Measurements from ENCODE around the gene UBE2E2.
A peak's percentile ranks its signal among the peaks of the same experiment; 100 is the strongest.

Gene UBE2E2

GRCh38 chr3:23198801-23199200 lies 4.3 kb upstream of the UBE2E2 start:
- peak; percentile 27 for DNase-seq

GRCh38 chr3:23199649-23200048 lies 3.5 kb upstream of the UBE2E2 start:
- DNase-seq, result no peak

- DNase-seq, result no peak
These were observed 1.8 kb upstream of the UBE2E2 start for GRCh38 chr3:23201154-23201838.

GRCh38 chr3:23202203-23202920 lies 765 bp upstream of the UBE2E2 start:
- peak; percentile 41 for DNase-seq

- DNase-seq, result peak; percentile 36
These were observed 692 bp downstream of the UBE2E2 start for GRCh38 chr3:23203708-23204330.

GRCh38 chr3:23206366-23206765 lies 3.2 kb downstream of the UBE2E2 start:
- DNase-seq, result no peak

GRCh38 chr3:23209103-23209502 lies 6.0 kb downstream of the UBE2E2 start:
- DNase-seq, result no peak

- DNase-seq, result no peak
These were observed 6.8 kb downstream of the UBE2E2 start for GRCh38 chr3:23209747-23210487.

GRCh38 chr3:23213813-23214212 lies 10.7 kb downstream of the UBE2E2 start:
- DNase-seq, result no peak

- peak; percentile 18 for DNase-seq
These were observed 14.9 kb downstream of the UBE2E2 start for GRCh38 chr3:23217872-23218554.

GRCh38 chr3:23219117-23219516 lies 16.0 kb downstream of the UBE2E2 start:
- DNase-seq, result peak; percentile 13

- no peak for DNase-seq
These were observed 16.4 kb downstream of the UBE2E2 start for GRCh38 chr3:23219552-23219951.

- no peak for DNase-seq
These were observed 18.0 kb downstream of the UBE2E2 start for GRCh38 chr3:23221136-23221535.

- DNase-seq, result peak; percentile 8
These were observed 28.9 kb downstream of the UBE2E2 start for GRCh38 chr3:23232016-23232415.

- no peak for DNase-seq
These were observed 29.7 kb downstream of the UBE2E2 start for GRCh38 chr3:23232854-23233253.

- DNase-seq, result no peak
These were observed 32.1 kb downstream of the UBE2E2 start for GRCh38 chr3:23235264-23235663.

- DNase-seq, result no peak
These were observed 33.8 kb downstream of the UBE2E2 start for GRCh38 chr3:23236890-23237289.

GRCh38 chr3:23238156-23238555 lies 35.0 kb downstream of the UBE2E2 start:
- DNase-seq, result no peak

- no peak for DNase-seq
These were observed 35.5 kb downstream of the UBE2E2 start for GRCh38 chr3:23238578-23238977.

GRCh38 chr3:23239211-23240068 lies 36.3 kb downstream of the UBE2E2 start:
- no peak for DNase-seq

GRCh38 chr3:23240171-23240785 lies 37.2 kb downstream of the UBE2E2 start:
- no peak for DNase-seq

All from EL (cell line).